GM19463 (cell line): ENCODE data around the gene TLE5.

Experiments
- ATAC-seq: cut with Tn5 transposase; IDR thresholded peaks from one replicate; pipeline ENCODE4 v1.9.1; 2021; ENCODE audit warnings: mild to moderate bottlenecking, moderate library complexity; ENCODE audit not compliant: unreplicated experiment

TLE5 gene

GRCh38 chr19:3003046-3003445 lies 59.2 kb downstream of the TLE5 start:
- ATAC-seq: no peak
